Astrocyte of the cerebellum (primary cell): ENCODE data around the gene MLN.

ENCODE experiments used
- DNase-seq: peaks from one replicate; pipeline ENCODE4 v3.0.0-alpha.2; 2011; ENCODE audit warnings: low read depth
- H3K4me3 ChIP-seq: 2 replicates; pipeline ENCODE4 v1.5.1; 2011; ENCODE audit warnings: mild to moderate bottlenecking, low read depth, low read length, moderate library complexity
- CTCF ChIP-seq: IDR thresholded peaks from 2 replicates; pipeline ENCODE4 v1.5.1; 2012; ENCODE audit warnings: low read length, low read depth, moderate library complexity, mild to moderate bottlenecking; ENCODE audit errors: missing control alignments
- in situ Hi-C: cut with HindIII; loops from 2 replicates; pipeline ENCODE4 v1.10.0; 2017; ENCODE audit warnings: low sequenced_read_pairs

MLN gene

GRCh38 chr6:33848484-33848883, 44.7 kb upstream of the MLN start:
- in situ Hi-C loops, result loop anchor here (5.0 kb wide), 1 partner anchor 44 kb away; no protein-coding TSS in a partner anchor
- no peak for DNase-seq
- no peak overlapping the region for H3K4me3 ChIP-seq
- TF ChIP-seq CTCF, result no peak

- TF ChIP-seq CTCF, result no peak
- in situ Hi-C loops, result loop anchor here (5.0 kb wide), 1 partner anchor 44 kb away; no protein-coding TSS in a partner anchor
Measured at GRCh38 chr6:33847867-33848266, 44.1 kb upstream of the MLN start.

GRCh38 chr6:33847078-33847477, 43.3 kb upstream of the MLN start:
- in situ Hi-C loops, result loop anchor here (5.0 kb wide), 1 partner anchor 45 kb away; no protein-coding TSS in a partner anchor
- H3K4me3 ChIP-seq, result no peak overlapping the region
- no peak for TF ChIP-seq CTCF
- no peak for DNase-seq

More at GRCh38 chr6:33847867-33848266, 44.1 kb upstream of the MLN start:
- no peak for DNase-seq
- H3K4me3 ChIP-seq, result no peak overlapping the region

GRCh38 chr6:33846226-33846625, 42.4 kb upstream of the MLN start:
- no peak overlapping the region for H3K4me3 ChIP-seq
- in situ Hi-C loops, result loop anchor here (5.0 kb wide), 1 partner anchor 46 kb away; no protein-coding TSS in a partner anchor
- DNase-seq, result no peak
- TF ChIP-seq CTCF, result no peak

- no peak overlapping the region for H3K4me3 ChIP-seq
- in situ Hi-C loops, result loop anchor here (5.0 kb wide), 1 partner anchor 47 kb away; no protein-coding TSS in a partner anchor
- DNase-seq, result no peak
- no peak for TF ChIP-seq CTCF
Measured at GRCh38 chr6:33845031-33845745, 41.4 kb upstream of the MLN start.

- DNase-seq, result no peak
- in situ Hi-C loops, result no loop called here
- no peak for TF ChIP-seq CTCF
- no peak overlapping the region for H3K4me3 ChIP-seq
Measured at GRCh38 chr6:33843131-33844121, 39.6 kb upstream of the MLN start.
